ENCODE measurements around the gene GINS1. TPM values are rescaled to one million over a fixed set of nuclear protein-coding genes. Genes with fewer than 3 reads are reported as not detected.

Gene GINS1
- total and polyA plus RNA-seq, 2 experiments from 2014 or later = 32.0 to 65.4 TPM

- no peak for TF ChIP-seq NANOG (IDR thresholded peaks at IDR 0.05; ENCODE audit: borderline replicate concordance)
- no peak for TF ChIP-seq REST (IDR thresholded peaks at IDR 0.05; ENCODE audit: unreplicated experiment)
- TF ChIP-seq POLR2AphosphoS5 (IDR thresholded peaks at IDR 0.05; ENCODE audit: low read depth) = no peak
- no peak for TF ChIP-seq EZH2 (IDR thresholded peaks at IDR 0.05; ENCODE audit: low read depth, unreplicated experiment)
These were observed 13.2 kb upstream of the GINS1 start (continued) for GRCh38 chr20:25394276-25394675.

DNA sequence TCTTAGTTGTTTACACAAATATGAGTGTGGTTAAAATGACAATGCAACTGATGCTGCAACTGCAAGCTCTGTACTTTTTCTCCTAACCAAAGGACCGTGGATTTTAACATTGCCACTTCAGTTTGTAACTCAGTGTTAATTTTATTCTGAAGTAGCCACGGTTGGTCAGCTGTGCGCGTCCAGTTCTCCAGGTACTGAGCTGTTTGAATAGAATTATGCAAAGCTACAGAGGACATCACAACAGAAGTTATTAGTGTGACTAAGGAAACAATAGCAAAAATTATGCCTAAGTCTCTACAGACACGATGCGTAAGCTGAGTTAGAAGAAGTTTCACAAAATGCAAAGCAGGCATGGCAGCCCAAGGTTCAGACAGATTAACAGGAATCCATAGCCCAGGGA, 12.5 kb upstream of the GINS1 start:
- H3K27ac Mint-ChIP-seq = no peak overlapping the region
- H3K4me3 ChIP-seq = no peak overlapping the region
- no peaks in the 10 kb centered on the region for H3K36me3 ChIP-seq (ENCODE audit: insufficient read depth)
- no peak overlapping the region for H3K4me3 Mint-ChIP-seq
- no peak for DNase-seq (ENCODE audit: low spot score)
- no peak for TF ChIP-seq EZH2 (IDR thresholded peaks at IDR 0.05; ENCODE audit: low read depth, unreplicated experiment)
- no peak for TF ChIP-seq NANOG (IDR thresholded peaks at IDR 0.05; ENCODE audit: borderline replicate concordance)
- TF ChIP-seq JUNB (IDR thresholded peaks at IDR 0.05; ENCODE audit: unreplicated experiment) = no peak
- TF ChIP-seq, protein P1, sequence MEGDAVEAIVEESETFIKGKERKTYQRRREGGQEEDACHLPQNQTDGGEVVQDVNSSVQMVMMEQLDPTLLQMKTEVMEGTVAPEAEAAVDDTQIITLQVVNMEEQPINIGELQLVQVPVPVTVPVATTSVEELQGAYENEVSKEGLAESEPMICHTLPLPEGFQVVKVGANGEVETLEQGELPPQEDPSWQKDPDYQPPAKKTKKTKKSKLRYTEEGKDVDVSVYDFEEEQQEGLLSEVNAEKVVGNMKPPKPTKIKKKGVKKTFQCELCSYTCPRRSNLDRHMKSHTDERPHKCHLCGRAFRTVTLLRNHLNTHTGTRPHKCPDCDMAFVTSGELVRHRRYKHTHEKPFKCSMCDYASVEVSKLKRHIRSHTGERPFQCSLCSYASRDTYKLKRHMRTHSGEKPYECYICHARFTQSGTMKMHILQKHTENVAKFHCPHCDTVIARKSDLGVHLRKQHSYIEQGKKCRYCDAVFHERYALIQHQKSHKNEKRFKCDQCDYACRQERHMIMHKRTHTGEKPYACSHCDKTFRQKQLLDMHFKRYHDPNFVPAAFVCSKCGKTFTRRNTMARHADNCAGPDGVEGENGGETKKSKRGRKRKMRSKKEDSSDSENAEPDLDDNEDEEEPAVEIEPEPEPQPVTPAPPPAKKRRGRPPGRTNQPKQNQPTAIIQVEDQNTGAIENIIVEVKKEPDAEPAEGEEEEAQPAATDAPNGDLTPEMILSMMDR (conservative IDR thresholded peaks at IDR 0.05; ENCODE audit: low read depth in 2 of 2) = no peak
- H3K36me3 Mint-ChIP-seq (ENCODE audit: low read depth) = no peaks in the 10 kb centered on the region; the same call in 2 of the 3 replicates
- no peak for ATAC-seq
- H3K4me2 ChIP-seq = no peak overlapping the region
- H3F3A ChIP-seq (replicated peaks; ENCODE audit: low read depth) = no peaks in the 10 kb centered on the region
- no peaks in the 10 kb centered on the region for H3K27me3 Mint-ChIP-seq (ENCODE audit: insufficient read depth, low read depth, poor library complexity)
- no peak overlapping the region for H2AFZ ChIP-seq
- H3K79me2 ChIP-seq (replicated peaks; ENCODE audit: insufficient read depth) = no peaks in the 10 kb centered on the region; the same call in 1 of the 2 replicates
- peaks cover 18% of the 10 kb centered on the region for H3K4me1 Mint-ChIP-seq
- H3K9me3 Mint-ChIP-seq = no peaks in the 10 kb centered on the region
- no peak overlapping the region for H3K27ac ChIP-seq (ENCODE audit: low read depth)
- no peaks in the 10 kb centered on the region for H3K9me2 ChIP-seq (ENCODE audit: insufficient read depth)
- peaks cover 9% of the 10 kb centered on the region; the same call in 1 of the 2 replicates for H3K4me1 ChIP-seq (ENCODE audit: insufficient read depth)
- no peaks in the 10 kb centered on the region for H4K20me1 ChIP-seq (replicated peaks; ENCODE audit: insufficient read depth)
- no peaks in the 10 kb centered on the region for H3K27me3 ChIP-seq (ENCODE audit: insufficient read depth)

DNA sequence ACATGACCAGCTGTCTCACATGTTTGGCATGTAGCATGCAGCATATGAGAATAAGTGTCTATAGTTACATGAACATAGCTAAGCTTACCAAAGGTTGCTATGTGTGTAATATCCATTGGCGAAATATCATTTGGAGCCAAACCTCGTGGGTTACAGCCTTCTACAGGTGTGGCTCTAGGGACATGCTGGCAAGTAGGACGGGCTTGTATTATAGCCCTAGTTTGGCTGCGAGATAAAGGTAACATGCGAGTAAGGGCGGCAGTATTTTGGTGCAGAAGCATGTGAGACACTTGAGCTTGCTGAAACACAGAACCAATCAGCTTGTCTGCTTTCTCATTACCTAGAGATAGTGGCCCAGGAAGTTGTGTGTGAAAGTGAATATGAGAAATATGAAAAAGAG, 10.4 kb upstream of the GINS1 start:
- H3K4me1 ChIP-seq (ENCODE audit: insufficient read depth) = peaks cover 5% of the 10 kb centered on the region; the same call in 1 of the 2 replicates
- Mint-ChIP-seq H3K36me3 (ENCODE audit: low read depth) (peaks cover 4% of the 10 kb centered on the region; the same call in 2 of the 3 replicates), H3K9me3 (peaks cover 18% of the 10 kb centered on the region; the same call in 2 of the 3 replicates), H3K27ac (no peak overlapping the region), H3K4me1 (peaks cover 18% of the 10 kb centered on the region), H3K4me3 (no peak overlapping the region), H3K27me3 (ENCODE audit: insufficient read depth, low read depth, poor library complexity) (no peaks in the 10 kb centered on the region)
- H3K27ac ChIP-seq (ENCODE audit: low read depth) = no peak overlapping the region
- H3F3A ChIP-seq (replicated peaks; ENCODE audit: low read depth) = no peaks in the 10 kb centered on the region
- ATAC-seq (no peak), DNase-seq (ENCODE audit: low spot score) (no peak)
- no peak overlapping the region for H3K4me2 ChIP-seq
- no peaks in the 10 kb centered on the region for H3K79me2 ChIP-seq (replicated peaks; ENCODE audit: insufficient read depth)
- H3K9me2 ChIP-seq (ENCODE audit: insufficient read depth) = no peaks in the 10 kb centered on the region
- H3K27me3 ChIP-seq (ENCODE audit: insufficient read depth) = no peaks in the 10 kb centered on the region
- H3K4me3 ChIP-seq = no peak overlapping the region
- no peaks in the 10 kb centered on the region for H4K20me1 ChIP-seq (replicated peaks; ENCODE audit: insufficient read depth)
- 0 out of 2 replicates have a peak overlapping the region, but pooled peaks have one; percentile 18 for H2AFZ ChIP-seq
- H3K36me3 ChIP-seq (ENCODE audit: insufficient read depth) = 0 out of 2 replicates have a peak, but pooled peaks cover 3% of the 10 kb centered on the region
- TF ChIP-seq JUNB (IDR thresholded peaks at IDR 0.05; ENCODE audit: unreplicated experiment) (no peak), NANOG (IDR thresholded peaks at IDR 0.05; ENCODE audit: borderline replicate concordance) (no peak), CREB1 (CRISPR knock-in tag; IDR thresholded peaks at IDR 0.05; ENCODE audit: low read depth) (no peak), ZNF114 (CRISPR knock-in tag; IDR thresholded peaks at IDR 0.05) (no peak), EZH2 (IDR thresholded peaks at IDR 0.05; ENCODE audit: low read depth, unreplicated experiment) (no peak), EZH2phosphoT487 (IDR thresholded peaks at IDR 0.05; ENCODE audit: unreplicated experiment) (no peak), ZNF331 (CRISPR knock-in tag; IDR thresholded peaks at IDR 0.05; ENCODE audit: low read depth) (no peak), STAT1 (IDR thresholded peaks at IDR 0.05; ENCODE audit: unreplicated experiment) (no peak), POLR2AphosphoS5 (IDR thresholded peaks at IDR 0.05; ENCODE audit: low read depth) (no peak)
- TF ChIP-seq, protein P1 (conservative IDR thresholded peaks at IDR 0.05; ENCODE audit: low read depth in 2 of 2) = no peak
